ENCODE data around the gene ELF1.

DNA sequence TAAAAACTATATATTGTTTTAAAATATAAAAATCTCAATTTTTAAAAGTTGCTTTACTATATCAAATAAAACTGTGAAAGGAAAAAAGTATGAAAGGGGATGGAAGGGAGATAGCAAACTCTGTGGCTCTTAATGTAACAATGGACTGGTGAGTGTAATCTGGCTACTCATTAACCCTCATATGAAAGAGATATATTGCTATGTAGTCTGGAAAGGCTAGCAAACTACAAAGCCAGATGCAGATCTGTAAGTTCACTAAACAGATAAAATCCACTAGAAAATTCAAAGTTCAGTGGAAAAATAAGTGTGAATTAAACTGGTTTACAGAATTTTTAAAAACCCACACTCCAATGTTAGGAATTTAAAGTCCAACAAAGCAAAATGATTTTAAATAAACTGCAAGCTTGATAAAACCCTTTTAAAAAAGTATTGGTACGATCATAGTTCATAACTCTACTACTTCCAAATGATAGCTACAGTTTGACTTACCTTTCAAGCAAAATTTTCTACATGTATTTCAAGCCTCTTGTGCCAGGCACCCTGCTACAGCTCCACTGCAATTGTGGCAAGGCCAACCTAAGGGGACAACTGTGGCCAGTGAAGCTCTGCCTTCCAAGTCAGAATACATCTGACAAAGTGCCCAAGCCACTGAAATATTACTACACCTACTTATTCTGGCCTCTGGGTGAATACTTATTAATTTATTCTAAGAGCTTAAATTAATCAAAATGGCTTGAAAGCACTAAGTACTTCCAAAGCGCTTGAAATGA, 647 bp upstream of the ELF1 start:
- TF ChIP-seq, protein P1, sequence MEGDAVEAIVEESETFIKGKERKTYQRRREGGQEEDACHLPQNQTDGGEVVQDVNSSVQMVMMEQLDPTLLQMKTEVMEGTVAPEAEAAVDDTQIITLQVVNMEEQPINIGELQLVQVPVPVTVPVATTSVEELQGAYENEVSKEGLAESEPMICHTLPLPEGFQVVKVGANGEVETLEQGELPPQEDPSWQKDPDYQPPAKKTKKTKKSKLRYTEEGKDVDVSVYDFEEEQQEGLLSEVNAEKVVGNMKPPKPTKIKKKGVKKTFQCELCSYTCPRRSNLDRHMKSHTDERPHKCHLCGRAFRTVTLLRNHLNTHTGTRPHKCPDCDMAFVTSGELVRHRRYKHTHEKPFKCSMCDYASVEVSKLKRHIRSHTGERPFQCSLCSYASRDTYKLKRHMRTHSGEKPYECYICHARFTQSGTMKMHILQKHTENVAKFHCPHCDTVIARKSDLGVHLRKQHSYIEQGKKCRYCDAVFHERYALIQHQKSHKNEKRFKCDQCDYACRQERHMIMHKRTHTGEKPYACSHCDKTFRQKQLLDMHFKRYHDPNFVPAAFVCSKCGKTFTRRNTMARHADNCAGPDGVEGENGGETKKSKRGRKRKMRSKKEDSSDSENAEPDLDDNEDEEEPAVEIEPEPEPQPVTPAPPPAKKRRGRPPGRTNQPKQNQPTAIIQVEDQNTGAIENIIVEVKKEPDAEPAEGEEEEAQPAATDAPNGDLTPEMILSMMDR (IDR thresholded peaks at IDR 0.05) = no peak
- no peak for TF ChIP-seq POLR2A (IDR thresholded peaks at IDR 0.05)
